ENCODE measurements around the gene CELSR3. TPM values are rescaled to one million over a fixed set of nuclear protein-coding genes. Genes with fewer than 3 reads are reported as not detected.

Gene CELSR3
- total and polyA plus RNA-seq, 9 donors: 0.23 to 3.4 (median 0.69) TPM

GRCh38 chr3:48617559-48617958 is 45.1 kb downstream of the CELSR3 start:
- Histone ChIP-seq H3K9me3 (no peaks in the 10 kb centered on the region), H3K36me3 (no peaks in the 10 kb centered on the region), H3K4me1 (ENCODE audit: insufficient read depth) (no peaks in the 10 kb centered on the region), H3K27ac (no peak overlapping the region), H3K27me3 (no peaks in the 10 kb centered on the region), H3K4me3 (no peak overlapping the region)
- DNase-seq: no peak
- WGBS, 3 donors: 87 to 94% (median 92%) methylated on average over 4 of the region's 4 CpGs
- TF ChIP-seq CTCF (IDR thresholded peaks at IDR 0.05) (no peak), EP300 (IDR thresholded peaks at IDR 0.05) (no peak), POLR2A (IDR thresholded peaks at IDR 0.05) (no peak)
- intact Hi-C loops (cut with DNase I): loop anchor here in 1 of 4 donors (10.0 kb wide), 1 partner anchor 1937 kb away; no protein-coding TSS in a partner anchor

GRCh38 chr3:48614044-48614443 is 48.6 kb downstream of the CELSR3 start:
- H3K4me3 ChIP-seq: no peak overlapping the region
- H3K27me3 ChIP-seq: no peaks in the 10 kb centered on the region
- intact Hi-C loops (cut with DNase I): loop anchor here in 1 of 4 donors (10.0 kb wide), 1 partner anchor 1941 kb away; no protein-coding TSS in a partner anchor
- H3K36me3 ChIP-seq: no peaks in the 10 kb centered on the region
- no peaks in the 10 kb centered on the region for H3K9me3 ChIP-seq
- no peak overlapping the region for H3K27ac ChIP-seq
- 25 to 40% (median 28%) methylated on average over 3 of the region's 3 CpGs for WGBS, 3 donors
- TF ChIP-seq CTCF (IDR thresholded peaks at IDR 0.05) (no peak), EP300 (IDR thresholded peaks at IDR 0.05) (no peak), POLR2A (IDR thresholded peaks at IDR 0.05) (no peak)
- peaks cover 2% of the 10 kb centered on the region for H3K4me1 ChIP-seq (ENCODE audit: insufficient read depth)
- DNase-seq: no peak

DNA sequence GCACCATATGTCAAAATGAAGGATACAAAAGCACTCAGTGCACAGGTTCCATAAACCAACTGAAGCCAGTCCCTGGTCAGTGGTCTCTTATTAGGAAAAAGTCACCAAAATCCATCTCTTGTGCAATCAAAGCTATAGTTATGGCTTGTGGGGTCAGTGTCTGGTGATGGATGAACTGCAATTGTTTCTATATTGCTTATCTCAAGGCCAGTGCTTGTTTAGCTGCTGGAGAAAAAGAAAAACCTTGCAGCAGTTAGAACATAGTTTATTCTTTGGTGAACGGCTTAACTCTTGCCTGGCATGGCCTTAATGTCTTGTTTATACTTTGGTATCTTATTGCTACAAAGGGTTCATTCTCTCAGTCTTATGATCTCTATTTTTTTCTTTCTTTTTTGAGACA is 50.4 kb downstream of the CELSR3 start:
- Histone ChIP-seq H3K4me1 (ENCODE audit: insufficient read depth) (peaks cover 5% of the 10 kb centered on the region), H3K36me3 (no peaks in the 10 kb centered on the region), H3K4me3 (no peak overlapping the region), H3K27me3 (no peaks in the 10 kb centered on the region), H3K27ac (no peak overlapping the region), H3K9me3 (no peaks in the 10 kb centered on the region)
- DNase-seq: no peak
- TF ChIP-seq POLR2A (IDR thresholded peaks at IDR 0.05): no peak
- no peak for TF ChIP-seq EP300 (IDR thresholded peaks at IDR 0.05)
- TF ChIP-seq CTCF (IDR thresholded peaks at IDR 0.05): no peak
- intact Hi-C loops (cut with DNase I): loop anchor here in 1 of 4 donors (10.0 kb wide), 1 partner anchor 1942 kb away; no protein-coding TSS in a partner anchor
- WGBS, 3 donors: 3 to 26% (median 12%) methylated on average over 1 of the region's 1 CpG

DNA sequence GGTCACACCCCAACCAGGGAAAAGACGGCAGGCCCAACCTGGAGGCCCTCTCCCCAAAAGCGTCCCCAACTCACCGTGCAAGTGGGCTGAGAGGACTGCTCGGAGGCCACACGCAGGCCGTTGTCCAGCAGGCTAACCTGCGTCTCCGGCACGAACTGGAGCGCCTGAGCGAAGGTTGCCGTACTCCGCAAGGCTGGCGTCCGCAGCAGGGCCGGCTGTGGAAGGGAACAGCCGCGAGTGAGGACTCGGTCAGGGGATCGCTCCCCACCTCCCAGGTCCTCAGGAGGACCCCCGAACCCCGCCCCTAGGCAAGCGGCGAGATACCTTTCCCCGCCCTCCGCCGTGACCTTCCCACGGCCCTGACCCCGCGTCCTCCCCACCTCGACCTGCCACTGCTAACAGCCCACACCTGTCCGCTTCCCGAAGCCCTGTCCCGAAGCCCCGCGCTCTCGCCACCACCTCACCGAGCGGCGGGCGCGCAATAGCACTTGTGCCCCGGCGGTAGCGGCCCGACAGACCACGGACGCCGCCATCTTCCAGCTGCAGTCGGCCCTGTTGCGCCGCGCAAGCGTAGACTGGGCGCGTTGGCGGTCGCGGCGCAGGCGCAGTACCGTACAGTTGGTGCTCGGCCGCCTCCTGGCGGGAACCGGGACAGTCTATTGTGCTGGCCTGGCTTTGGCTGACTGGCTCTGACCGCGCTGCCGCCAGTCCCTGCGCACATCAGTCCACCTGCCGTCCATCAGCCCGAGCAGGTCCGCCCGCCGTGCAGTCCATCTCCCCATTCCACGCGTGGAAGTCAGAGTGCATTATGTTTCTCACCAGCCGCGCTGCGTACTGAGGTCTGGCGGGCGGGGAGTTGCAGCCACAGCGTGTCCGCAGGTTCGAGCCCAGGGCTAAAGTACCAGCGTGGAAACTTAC is 53.3 kb downstream of the CELSR3 start, which contains the start of gene UQCRC1:
Gene UQCRC1, minus strand, starts transcription at position 559 of the 918 bp plus-strand sequence. Its CDS starts 26 bp downstream, at position 533.
- TF ChIP-seq POLR2A (IDR thresholded peaks at IDR 0.05) (peak; percentile 84), EP300 (IDR thresholded peaks at IDR 0.05) (no peak), CTCF (IDR thresholded peaks at IDR 0.05) (peak; percentile 72 to 95 (median 94))
- 2 to 3% (median 2%) methylated on average over 79 to 86 of the region's 86 CpGs for WGBS, 3 donors

More for the DNA sequence above, 53.3 kb downstream of the CELSR3 start, which contains the start of gene UQCRC1:
- peaks cover 5% of the 10 kb centered on the region for H3K4me1 ChIP-seq (ENCODE audit: insufficient read depth)
- intact Hi-C loops (cut with DNase I): loop anchor here in 1 of 4 donors (5.0 to 10.0 kb wide), 2 partner anchors 52 to 1945 kb away; partner anchors contain the start of gene PFKFB4
- H3K36me3 ChIP-seq: no peaks in the 10 kb centered on the region
- H3K27me3 ChIP-seq: no peaks in the 10 kb centered on the region
- no peaks in the 10 kb centered on the region for H3K9me3 ChIP-seq
- DNase-seq: peak; percentile 90 to 96 (median 93)
- peak within 1 kb of the TSS; percentile 70 for H3K4me3 ChIP-seq
- peak within 1 kb of the TSS; percentile 74 for H3K27ac ChIP-seq

Data from ovary (tissue), 9 donors.